CD4-positive, alpha-beta T cell treated with Interleukin-1 beta for 1 hour (primary cell): ENCODE measurements around the gene BIK.
"Not testable (repeated sequence)": the region's sequence is repeated elsewhere in the genome, so short reads cannot be mapped to it uniquely, and the experiment has no call there.

ENCODE experiments used
- DNase-seq, 2 donors: peaks; one replicate each; pipeline ENCODE4 v3.0.0-alpha.2; 2020 to 2022

BIK gene

DNA sequence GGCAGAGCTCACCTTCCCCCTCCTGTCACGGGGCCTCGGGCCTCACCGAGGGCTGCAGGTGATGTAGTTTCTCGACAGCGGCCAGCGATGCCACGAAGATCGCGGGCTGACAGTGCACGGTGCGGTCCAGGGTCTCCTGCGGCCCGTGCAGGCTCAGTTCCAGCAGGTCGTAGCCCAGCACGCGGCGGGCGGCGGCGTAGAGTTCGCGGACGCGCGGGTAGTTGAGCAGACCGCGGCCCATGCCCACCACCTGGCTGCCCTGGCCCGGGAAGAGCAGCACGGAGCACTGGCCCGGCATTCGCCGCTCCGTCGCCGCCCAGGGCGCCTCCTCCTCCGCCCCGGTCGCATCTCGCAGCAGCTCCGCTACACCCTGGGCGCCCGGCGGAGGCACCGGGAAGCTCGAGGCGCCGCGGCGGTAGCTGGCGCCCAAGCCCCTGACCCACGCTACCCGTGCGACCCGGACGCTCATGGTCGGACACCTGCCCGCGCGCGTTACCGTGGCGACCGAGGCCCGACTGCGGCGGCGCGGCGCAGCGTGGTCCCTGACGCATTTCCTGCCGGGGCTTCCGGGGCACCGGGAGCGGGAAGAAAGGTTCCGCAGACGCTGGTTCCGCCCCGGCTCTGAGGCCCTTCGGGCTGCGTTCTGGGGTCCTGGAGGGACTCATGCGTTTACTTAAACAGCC lies 32.5 kb downstream of the BIK start, which contains the start of gene MCAT:
MCAT (minus strand) TSS at position 519 of the 683 bp plus-strand sequence; CDS start at position 469, 50 bp downstream.
- DNase-seq = peak; percentile 80 to 86

DNA sequence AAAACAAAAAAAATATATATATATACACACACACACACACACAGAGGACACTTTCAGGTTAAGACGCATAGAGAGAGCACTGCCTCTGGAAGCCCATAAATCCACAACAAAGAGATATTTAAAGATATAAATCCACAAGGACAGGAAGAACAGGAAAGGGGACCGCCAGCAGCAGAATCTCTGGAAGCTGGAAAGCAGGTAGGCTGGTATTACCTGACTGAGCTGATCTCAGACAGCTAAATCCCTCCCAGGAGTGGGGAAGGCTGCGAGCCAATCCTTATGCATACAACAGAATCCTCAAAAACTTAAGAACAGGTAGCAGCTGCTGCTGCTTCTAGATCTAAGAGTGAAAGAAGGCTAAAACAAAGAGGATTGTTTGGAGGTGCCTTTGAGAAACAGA lies 34.4 kb downstream of the BIK start:
- DNase-seq = no peak

DNA sequence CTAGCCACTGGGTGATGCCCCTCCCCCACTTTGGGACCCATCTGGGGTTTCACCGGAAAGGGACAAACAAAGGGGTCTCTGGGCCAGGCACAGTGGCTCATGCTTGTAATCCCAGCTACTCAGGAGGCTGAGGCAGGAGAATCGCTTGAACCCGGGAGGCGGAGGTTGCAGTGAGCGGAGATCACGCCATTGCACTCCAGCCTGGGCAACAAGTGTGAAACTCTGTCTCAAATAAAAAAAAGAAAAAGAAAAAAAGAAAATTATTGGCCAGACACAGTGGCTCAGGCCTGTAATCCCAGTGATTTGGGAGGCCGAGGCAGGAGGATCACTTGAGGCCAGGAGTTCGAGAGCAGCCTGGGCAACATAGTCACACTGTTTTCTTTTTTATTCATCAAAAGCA lies 34.8 kb downstream of the BIK start:
- DNase-seq = not testable (repeated sequence)

DNA sequence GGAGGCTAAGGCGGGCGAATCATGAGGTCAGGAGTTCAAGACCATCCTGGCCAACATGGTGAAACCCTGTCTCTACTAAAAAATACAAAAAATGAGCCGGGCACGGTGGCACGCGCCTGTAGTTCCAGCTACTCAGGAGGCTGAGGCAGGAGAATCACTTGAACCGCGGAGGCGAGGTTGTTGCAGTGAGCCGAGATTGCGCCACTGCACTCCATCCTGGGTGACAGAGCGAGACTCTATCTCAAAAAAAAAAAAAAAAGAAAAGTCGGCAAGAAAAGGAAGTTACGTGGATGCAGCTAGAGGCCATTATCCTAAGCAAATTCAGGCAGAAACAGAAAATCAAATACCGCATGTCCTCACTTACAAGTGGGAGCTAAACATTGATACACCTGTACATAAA lies 35.8 kb downstream of the BIK start:
- peak in 1 of 2 donors; percentile 45 for DNase-seq

DNA sequence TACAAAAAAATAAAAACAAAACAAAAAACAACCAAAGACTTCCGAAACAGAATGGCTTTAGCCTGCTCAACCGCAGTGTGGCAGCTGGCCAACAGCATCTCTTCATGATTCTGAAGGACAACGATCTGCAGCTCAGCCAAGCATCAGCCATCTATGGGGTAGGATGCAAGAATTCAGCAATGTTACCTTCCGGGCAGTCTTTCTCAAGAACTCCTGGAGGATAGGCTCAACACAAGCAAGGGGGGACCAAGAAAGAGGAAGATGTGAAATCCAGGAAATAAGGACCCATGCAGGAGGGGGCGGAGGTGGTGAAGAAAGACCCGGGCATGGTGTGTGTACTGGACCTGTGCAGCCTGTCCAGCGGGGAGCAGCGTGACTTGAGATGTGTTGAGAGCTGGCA lies 37.3 kb downstream of the BIK start:
- DNase-seq = no peak

DNA sequence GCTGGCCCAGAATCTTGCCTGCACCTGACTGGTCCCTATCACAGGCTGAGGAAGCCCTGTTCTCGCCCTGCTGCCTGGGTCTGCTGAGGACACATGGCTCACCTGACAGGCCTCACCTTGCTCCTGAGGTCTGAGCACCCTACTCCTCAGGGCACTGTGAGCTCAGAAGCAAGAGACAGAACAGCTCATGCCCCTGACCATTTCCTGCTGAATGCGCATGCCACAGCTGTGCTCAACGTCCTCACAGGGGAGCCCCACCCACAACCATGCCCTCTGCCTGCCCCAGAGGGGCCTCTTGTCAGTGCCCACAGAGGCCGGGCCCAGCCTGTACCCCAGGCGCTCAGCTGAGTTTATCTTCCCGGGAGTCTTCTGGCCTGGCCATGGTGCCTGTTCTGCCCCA lies 38.0 kb downstream of the BIK start:
- DNase-seq = peak in 1 of 2 donors; percentile 39

DNA sequence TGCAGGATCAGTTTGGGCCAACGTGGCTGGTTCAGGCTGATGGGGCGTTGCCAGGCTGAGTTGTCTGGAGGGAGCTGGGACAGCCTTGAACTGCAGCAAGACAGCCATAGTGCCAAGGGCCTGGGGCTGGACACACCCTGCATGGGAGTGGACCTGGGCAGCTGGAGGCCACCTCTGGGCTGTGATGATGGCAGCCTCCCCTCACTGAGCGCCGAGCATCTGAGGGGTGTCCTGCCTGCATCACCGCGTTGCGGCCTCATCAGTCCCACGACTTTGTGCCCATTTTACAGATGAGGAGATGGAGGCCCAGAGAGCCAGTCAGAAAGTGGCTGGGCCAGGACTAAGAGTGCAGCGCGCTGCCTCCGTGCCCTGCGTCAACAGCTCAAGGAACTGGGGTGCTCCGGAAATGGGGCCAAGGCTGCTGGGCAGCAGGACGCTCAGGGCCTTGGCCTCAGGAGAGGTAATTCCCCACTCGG lies 40.2 kb downstream of the BIK start:
- no peak for DNase-seq

DNA sequence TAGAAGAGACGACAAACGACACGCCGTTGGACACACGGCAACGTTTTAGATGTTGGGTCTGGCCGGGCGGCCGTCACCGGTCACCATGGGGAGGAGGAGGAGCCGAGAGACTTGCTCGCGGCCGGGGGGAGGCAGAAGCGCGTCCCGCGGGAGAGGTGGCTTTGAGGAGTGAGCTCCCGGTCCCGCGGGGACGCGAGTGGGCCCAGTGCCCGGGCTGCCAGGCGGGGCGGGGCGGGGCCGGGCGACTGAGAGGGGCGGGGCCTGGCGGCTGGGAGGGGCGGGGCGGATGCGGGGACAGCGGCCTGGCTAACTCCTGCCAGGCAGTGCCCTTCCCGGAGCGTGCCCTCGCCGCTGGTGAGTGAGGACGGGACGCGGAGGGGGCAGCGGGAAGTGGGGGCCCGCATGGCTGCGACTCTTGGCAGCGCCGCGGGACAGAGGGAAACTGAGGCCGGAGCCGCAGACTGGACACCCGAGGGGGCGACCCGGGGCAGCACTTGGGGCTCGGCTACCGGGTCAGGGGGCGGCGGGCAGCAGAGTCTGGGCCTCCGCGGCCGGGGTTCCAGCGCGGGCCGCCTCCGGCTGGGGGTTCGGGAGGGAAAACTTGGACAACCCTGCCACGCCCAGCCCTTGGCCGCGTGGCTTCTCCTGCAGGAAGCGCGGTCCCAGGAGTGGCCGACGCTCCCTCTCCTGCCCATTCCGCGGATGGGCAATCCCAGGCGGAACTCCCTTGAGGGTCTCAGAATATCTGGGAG lies 40.9 kb downstream of the BIK start, which contains the start of gene TSPO:
TSPO (plus strand) TSS at position 309 of the 752 bp plus-strand sequence. CDS start 7,680 bp downstream, outside the sequence.
- DNase-seq = peak; percentile 61 to 70

DNA sequence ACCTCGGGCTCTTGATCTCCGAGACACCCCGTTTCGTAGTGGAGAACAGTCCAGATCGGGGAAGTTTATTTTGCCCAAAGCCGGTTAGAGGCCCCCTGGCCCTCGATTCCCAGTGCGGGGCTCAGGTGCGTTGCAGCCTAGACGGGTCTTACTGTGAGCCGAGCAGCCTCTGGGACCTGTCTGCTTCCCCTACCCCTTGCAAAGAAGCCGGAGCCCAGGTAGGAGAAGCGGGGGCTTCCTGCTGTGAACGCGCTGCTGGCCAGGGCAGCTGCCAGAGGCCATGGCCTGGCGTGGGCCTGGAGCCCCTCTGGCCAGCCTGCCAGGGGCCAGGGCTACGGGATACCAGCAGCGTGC lies 41.4 kb downstream of the BIK start:
- DNase-seq = no peak

DNA sequence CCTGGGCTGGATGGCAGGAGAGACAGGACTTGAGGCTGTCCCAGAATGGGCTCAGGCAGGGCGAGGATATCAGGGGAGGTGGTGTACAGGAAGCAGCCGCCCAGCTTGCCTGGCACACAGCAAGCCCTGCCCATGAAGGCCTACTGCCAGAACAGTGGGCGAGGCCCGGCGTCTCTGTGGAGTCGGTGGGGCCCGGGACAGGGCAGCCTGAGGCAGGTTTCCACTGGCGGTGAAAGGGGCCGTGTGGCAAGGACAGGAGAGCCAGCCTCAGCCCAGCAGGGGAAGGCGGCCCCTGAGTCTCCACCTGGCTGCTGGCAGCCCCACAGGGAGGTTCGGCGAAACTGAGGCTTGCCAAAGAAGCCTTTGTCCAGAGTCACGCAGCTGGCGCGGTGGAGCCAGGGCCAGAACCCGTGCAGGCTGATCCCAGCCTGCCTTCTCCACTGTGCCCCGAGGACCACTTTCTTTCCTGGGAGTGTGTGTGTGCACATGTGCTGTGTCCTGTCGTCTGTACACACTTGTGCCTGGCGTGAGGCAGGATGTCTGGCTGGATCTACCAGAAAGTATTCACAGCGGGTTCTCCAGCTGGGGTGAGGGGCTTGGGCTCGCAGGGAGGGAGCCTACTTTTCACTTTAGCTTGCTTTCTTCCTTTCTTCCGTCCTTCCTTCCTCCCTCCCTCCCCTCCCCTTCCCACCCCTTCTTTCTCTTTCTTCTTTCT lies 42.0 kb downstream of the BIK start:
- peak; percentile 59 to 63 for DNase-seq

DNA sequence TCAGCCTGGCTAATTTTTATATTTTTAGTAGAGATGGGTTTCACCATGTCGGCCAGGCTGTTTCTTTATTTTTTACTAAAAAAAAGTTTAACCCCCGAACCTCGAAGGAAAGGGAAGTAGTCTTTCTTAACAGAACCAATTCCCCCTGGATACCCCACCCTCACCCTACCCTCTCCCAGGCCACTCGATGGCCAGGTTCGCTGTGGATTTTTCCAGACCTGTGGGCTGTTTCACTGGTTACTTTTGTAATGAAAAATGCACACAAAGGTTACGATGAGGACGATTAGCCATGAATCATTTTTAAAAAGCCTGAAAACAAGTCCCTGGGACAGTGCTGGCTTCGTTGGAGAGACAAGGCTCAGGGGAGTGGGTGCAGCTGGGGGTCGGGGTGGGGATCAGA lies 43.3 kb downstream of the BIK start:
- DNase-seq = no peak

DNA sequence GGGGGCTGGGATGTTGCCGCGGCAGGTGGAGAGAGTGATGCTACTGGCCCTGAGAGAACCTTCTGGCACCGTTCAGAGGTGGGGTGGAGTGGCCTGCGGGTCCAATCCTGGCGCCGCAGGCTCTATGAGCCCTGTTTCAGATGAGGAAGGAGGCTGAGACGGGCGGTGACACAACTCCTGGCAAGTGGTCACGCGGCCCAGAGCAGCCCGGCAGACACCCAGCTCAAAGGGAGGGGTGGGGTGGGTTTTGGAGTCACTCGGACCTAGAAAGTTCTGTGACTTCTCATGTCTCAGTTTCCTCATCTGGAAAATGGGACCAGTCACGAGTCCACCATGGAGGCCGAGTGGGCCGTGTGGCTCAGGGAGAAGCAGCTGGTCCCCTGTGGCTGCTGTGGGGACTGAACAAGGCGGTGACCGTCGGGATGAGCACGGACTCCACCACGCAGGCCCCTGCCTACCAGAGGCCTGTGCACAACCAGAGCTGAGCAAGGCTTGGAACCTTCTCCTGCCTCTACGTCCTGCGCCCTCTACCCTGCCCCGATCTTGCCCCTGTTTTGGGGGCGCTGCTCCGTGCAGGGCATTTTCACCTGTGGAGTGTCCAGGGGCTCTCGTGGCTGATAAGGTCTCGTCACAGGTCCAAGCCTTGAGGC lies 44.5 kb downstream of the BIK start:
- DNase-seq = peak in 1 of 2 donors; percentile 65

DNA sequence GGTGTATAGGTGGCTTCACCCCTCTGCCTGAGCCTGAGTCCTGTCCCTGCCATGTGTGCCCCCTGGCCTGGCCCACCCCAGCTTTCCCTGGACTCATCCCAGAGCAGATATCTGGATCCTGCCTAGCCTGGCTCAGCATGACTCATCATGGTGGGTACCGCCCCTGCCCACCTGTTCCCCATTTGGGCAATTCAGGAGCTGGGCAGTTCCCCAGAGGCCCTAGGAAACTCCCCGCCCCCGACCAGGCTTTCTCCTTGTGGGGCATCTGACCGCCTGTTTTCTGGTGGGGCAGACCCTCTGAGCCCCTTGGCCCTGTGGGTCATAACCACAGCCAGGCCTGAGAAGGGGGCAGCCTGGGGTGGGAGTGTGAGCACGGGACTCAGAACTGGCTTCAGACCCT lies 45.2 kb downstream of the BIK start:
- DNase-seq = peak in 1 of 2 donors; percentile 17

DNA sequence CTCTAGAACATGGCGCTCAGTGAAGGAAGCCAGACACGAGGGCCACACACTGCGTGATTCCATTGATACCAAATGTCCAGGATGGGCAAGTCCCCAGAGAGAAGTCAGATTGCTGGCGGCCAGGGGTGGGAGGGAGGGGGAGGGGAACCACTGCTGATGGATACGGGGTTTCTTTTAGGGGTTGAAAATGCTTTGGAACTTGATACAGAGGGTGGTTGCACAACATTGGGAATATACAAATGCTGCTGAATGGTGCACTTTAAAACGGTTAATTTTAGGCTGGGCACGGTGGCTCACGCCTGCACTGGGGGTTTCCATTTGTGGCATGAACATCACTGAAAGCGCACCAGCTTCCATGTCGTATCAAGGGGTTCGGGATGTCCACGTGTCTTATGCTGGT lies 45.9 kb downstream of the BIK start:
- no peak for DNase-seq

DNA sequence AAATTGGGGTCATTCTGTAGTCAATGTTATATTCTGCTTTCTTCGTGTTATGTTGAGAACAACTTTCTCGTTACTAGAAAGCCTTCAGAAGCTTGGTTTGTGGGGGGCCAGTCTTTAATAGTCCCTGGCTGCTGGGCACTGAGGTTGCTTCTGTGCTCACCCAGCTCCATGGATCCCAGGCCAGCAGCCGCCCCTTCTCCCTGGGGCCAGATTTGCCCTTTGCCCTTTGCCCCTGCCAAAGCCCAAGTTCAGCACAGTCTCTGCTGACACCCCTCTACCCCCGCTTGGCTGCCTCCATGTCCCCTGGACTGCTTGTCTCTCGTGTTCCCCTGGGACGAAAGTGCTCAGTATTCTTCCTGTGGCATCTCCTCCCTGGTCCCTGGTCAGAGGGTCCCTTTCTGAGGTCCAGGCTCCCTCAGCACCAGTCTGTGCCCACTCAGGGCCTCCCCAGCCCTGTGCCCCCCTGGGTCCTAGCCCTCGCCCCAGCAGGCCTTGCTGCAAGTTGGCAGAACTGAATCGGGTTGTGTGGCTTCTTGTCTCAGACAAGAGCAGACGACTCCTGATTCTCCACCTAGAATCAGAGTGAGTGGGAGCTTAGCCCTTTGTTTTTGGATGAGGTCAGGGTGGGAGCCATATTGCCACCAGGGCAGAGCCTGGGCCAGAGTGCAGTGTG lies 47.5 kb downstream of the BIK start:
- no peak for DNase-seq

DNA sequence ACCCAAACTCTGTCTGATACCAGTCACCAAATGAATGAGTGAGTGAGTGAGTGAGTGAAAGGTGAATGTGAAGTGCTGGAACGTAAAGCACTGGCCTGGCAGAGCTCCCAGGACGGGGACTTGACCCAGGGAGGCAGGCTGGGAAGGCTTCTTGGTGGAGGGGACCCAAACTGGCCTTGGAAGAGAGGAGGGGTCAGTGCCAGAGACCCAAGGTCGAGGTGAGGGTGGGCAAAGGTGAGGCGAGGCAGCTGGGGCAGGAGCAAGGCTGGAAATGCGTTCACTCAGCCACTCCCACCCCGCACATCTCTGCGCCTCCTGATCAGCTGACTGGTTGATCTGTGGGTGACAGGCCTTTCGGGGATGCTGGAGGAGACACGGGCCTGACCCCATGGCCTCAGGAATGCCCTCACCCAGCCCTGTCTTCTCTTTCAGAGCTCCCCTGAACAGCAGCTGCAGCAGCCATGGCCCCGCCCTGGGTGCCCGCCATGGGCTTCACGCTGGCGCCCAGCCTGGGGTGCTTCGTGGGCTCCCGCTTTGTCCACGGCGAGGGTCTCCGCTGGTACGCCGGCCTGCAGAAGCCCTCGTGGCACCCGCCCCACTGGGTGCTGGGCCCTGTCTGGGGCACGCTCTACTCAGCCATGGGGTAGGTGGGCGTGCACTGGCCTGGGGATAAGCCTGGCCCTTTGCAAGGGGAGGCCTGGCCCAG lies 48.4 kb downstream of the BIK start:
- no peak for DNase-seq

DNA sequence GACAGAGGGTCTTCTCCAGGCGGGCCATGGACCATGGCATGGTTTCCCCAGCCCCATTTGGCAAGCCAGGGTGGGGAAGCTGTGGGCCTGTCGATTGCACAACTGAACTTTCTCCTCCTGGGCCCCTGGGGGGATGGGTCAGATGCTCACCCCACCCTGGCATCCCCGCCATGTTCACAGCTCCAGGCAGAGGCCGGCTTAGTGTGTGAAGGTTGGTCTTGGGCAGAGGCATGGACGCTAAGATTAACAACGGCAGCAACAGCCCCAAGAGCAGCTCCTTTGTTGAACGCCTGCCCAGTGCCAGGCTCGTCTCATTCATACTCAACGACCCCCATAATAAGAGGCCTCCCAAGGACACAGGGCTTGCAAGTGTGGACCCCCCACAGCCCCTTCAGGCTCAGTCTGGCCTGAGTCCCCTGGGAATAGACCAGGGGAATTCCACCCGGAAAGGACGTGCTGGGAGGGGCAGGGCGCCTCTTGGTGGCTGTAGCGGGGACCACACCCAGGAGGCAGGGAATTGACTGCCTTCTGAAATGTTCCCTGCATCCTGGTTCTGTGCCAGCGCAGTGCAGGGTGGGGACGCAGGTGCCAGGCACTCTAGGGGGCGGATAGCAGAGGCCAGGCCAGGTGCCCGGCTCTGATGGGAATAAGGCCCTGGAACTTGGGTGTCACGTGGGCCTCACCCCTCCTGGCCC lies 49.1 kb downstream of the BIK start:
- no peak for DNase-seq

DNA sequence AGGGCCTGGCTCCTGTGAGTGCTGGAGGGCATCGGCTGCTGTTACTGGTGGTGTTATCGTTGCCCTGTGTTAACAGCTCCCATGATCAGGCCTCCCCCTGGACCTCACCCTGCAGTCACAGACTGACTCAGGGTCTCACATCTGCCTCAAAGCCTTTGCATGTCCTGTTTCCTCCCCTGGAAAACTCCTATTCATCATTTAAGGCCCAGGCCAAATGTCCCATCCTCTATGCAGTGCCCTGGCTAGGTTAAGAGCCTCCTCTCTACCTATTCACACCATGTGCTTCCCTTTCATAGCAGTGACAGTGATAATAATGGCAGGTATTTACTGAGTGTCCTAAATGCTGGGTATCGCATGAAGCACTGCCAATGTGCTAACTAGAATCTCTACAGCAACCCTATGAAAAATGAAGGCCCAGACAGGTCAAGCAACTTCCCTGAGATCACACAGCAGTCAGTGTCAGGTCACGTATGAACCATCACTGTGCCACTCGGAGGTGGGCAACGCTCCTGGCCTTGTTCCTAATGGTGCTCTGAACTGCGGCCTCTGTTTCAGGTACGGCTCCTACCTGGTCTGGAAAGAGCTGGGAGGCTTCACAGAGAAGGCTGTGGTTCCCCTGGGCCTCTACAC lies 50.1 kb downstream of the BIK start:
- no peak for DNase-seq

DNA sequence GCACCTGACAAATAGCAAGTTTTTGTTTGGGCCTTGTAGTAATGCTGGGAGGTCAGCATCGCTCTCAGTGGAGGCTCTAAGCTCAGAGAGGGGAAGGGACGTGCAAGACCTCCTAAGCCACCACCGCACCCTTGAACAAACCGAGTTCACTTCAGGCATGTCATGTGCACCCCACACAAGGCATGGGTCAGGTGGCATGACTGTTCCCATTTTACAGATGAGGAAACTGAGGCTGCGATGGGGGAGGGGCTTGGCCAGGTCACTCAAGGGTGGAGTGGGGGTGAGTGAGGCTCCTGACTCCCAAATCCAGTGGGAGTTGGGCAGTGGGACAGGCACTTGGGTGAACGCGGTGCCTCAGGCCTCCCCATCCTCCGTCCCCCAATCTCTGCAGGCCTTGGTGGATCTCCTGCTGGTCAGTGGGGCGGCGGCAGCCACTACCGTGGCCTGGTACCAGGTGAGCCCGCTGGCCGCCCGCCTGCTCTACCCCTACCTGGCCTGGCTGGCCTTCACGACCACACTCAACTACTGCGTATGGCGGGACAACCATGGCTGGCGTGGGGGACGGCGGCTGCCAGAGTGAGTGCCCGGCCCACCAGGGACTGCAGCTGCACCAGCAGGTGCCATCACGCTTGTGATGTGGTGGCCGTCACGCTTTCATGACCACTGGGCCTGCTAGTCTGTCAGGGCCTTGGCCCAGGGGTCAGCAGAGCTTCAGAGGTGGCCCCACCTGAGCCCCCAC lies 52.0 kb downstream of the BIK start:
- no peak for DNase-seq

DNA sequence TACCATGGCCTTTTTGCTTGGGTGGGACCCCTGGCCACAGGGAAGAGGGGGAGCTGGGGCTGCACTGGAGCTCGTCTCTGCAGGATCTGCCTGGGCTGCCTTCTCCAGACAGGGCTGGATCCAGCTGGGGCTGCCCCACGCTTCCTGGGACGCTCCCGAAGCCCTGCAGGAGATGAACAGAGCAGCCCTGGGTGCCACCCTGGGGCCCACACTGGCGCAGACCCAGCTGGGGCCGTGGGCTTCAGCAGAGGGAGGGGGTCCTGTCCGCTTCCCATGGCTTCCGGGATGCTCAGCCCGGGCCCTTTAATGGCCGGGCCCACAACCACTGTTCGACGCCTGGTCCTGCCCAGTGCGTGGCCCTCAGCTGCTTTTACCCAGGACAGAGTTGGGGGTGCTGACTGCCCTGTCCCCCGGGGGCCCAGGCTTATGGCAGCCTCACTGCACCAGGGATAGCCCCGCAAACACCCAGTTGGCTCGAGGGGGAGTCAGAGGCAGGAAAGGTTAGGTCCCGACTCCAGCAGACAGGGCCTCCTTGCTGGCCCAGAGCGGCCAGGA lies 52.8 kb downstream of the BIK start:
- no peak for DNase-seq
